IMR-90 (cell line): ENCODE measurements around the gene AGXT. TPM values are rescaled to one million over a fixed set of nuclear protein-coding genes. Genes with fewer than 3 reads are reported as not detected.

Source experiments
- ATAC-seq: fragments of 200-7000 bp; cut with Tn5 transposase; 2 replicates; pipeline ENCODE4 v1.9.1; 2020; ENCODE audit warnings: low read depth, mild to moderate bottlenecking, moderate library complexity
- BruUV-seq: library from RNA; stranded (reverse); fragments of 400-500 nt; replicated peaks from 2 replicates; lab custom pipeline; 2021; lab: Mats Ljungman, UMichigan
- CTCF ChIA-PET: fragments of 300-600 bp; formaldehyde crosslinking; extraction: SDS; loops from one replicate; lab custom pipeline; 2021; ENCODE audit warnings: antibody characterized with exemption; lab: Yijun Ruan, JAX
- POLR2A ChIA-PET: fragments of 300-600 bp; sonication (Branson Sonifier 250); formaldehyde crosslinking; loops from one replicate; lab custom pipeline; 2022; ENCODE audit warnings: antibody characterized with exemption; ENCODE audit not compliant: unreplicated experiment; lab: Charles Lee
- DNase-seq: peaks from one replicate; pipeline ENCODE4 v3.0.0; 2013
- H2AFZ ChIP-seq: replicated peaks from 2 replicates; pipeline ENCODE3; 2013; ENCODE audit warnings: low read length, mild to moderate bottlenecking; ENCODE audit not compliant: poor library complexity
- H2AK5ac ChIP-seq: 2 replicates; pipeline ENCODE4 v1.6.1; 2013; ENCODE audit warnings: low read depth, low read length, inconsistent platforms
- H2AK9ac ChIP-seq: replicated peaks from 2 replicates; pipeline ENCODE3; 2013; ENCODE audit warnings: mild to moderate bottlenecking, low read depth, low read length, moderate library complexity; ENCODE audit not compliant: poor library complexity
- H2BK120ac ChIP-seq: 2 replicates; pipeline ENCODE4 v1.6.1; 2013; ENCODE audit warnings: low read depth, low read length, inconsistent platforms
- H2BK15ac ChIP-seq: 3 replicates; pipeline ENCODE4 v1.6.1; 2013; ENCODE audit warnings: low read depth, low read length, inconsistent platforms
- H2BK20ac ChIP-seq: 2 replicates; pipeline ENCODE4 v1.6.1; 2013; ENCODE audit warnings: low read depth, mild to moderate bottlenecking, inconsistent platforms, low read length, moderate library complexity
- H2BK5ac ChIP-seq: 2 replicates; pipeline ENCODE4 v1.6.1; 2013; ENCODE audit warnings: mild to moderate bottlenecking, low read depth, low read length, inconsistent platforms; ENCODE audit not compliant: poor library complexity, severe bottlenecking
- H3K14ac ChIP-seq: replicated peaks from 2 replicates; pipeline ENCODE4 v1.6.1; 2013; ENCODE audit warnings: low read depth, low read length, inconsistent platforms
- H3K18ac ChIP-seq: 2 replicates; pipeline ENCODE4 v1.6.1; 2013; ENCODE audit warnings: low read depth, low read length, control low read depth
- H3K23ac ChIP-seq: 2 replicates; pipeline ENCODE4 v1.6.1; 2013; ENCODE audit warnings: low read depth, low read length, inconsistent platforms
- H3K27ac ChIP-seq: 2 replicates; pipeline ENCODE4 v1.5.1; 2013; ENCODE audit warnings: mild to moderate bottlenecking, control low read depth, low read length; ENCODE audit not compliant: insufficient read depth
- H3K27me3 ChIP-seq: 2 replicates; pipeline ENCODE4 v1.6.1; 2013; ENCODE audit warnings: low read length; ENCODE audit not compliant: control insufficient read depth, insufficient read depth
- H3K36me3 ChIP-seq: 2 replicates; pipeline ENCODE4 v1.6.1; 2013; ENCODE audit warnings: low read length, mixed read lengths; ENCODE audit not compliant: control insufficient read depth, insufficient read depth
- H3K4ac ChIP-seq: 2 replicates; pipeline ENCODE4 v1.6.1; 2013; ENCODE audit warnings: low read depth, low read length, inconsistent platforms
- H3K4me1 ChIP-seq: 2 replicates; pipeline ENCODE4 v1.6.1; 2013; ENCODE audit warnings: low read length, mixed read lengths; ENCODE audit not compliant: control insufficient read depth, insufficient read depth
- H3K4me2 ChIP-seq: 2 replicates; pipeline ENCODE4 v1.6.1; 2013; ENCODE audit warnings: low read depth, mild to moderate bottlenecking, control low read depth, low read length, moderate library complexity
- H3K4me3 ChIP-seq: 2 replicates; pipeline ENCODE4 v1.5.1; 2013; ENCODE audit warnings: low read depth, mild to moderate bottlenecking, control low read depth, low read length, moderate library complexity; ENCODE audit not compliant: insufficient read depth
- H3K56ac ChIP-seq: 2 replicates; pipeline ENCODE4 v1.6.1; 2013; ENCODE audit warnings: low read length, inconsistent platforms; ENCODE audit not compliant: insufficient read depth; ENCODE audit errors: extremely low read depth
- H3K79me1 ChIP-seq, 2 experiments: 2 replicates each; pipeline ENCODE4 v1.6.1; 2013; ENCODE audit warnings: low read length in 2 of 2, inconsistent platforms in 1 of 2, low read depth in 1 of 2
- H3K9ac ChIP-seq: 2 replicates; pipeline ENCODE4 v1.6.1; 2013; ENCODE audit warnings: low read depth, low read length, control low read depth
- H3K9me1 ChIP-seq: 2 replicates; pipeline ENCODE4 v1.6.1; 2013; ENCODE audit warnings: low read length, inconsistent platforms; ENCODE audit not compliant: insufficient read depth
- H3K9me3 ChIP-seq: 2 replicates; pipeline ENCODE4 v1.6.1; 2013; ENCODE audit warnings: low read length; ENCODE audit not compliant: control insufficient read depth, insufficient read depth
- H4K20me1 ChIP-seq: 2 replicates; pipeline ENCODE4 v1.6.1; 2013; ENCODE audit warnings: low read length, inconsistent platforms; ENCODE audit not compliant: insufficient read depth
- H4K5ac ChIP-seq: 2 replicates; pipeline ENCODE4 v1.6.1; 2013; ENCODE audit warnings: mild to moderate bottlenecking, low read depth, low read length, control low read depth
- H4K8ac ChIP-seq, 2 experiments: 2 replicates each; pipeline ENCODE4 v1.6.1; 2013; ENCODE audit warnings: low read depth in 2 of 2, low read length in 2 of 2, control low read depth in 1 of 2, inconsistent platforms in 1 of 2
- H4K91ac ChIP-seq: 2 replicates; pipeline ENCODE4 v1.6.1; 2013; ENCODE audit warnings: low read depth, low read length, inconsistent platforms; ENCODE audit not compliant: insufficient read depth
- BHLHE40 ChIP-seq: fragments of 150-350 bp; IDR thresholded peaks from 2 replicates; pipeline ENCODE4 v1.6.1; 2016; ENCODE audit warnings: mild to moderate bottlenecking, low read depth, low read length
- CEBPB ChIP-seq: IDR thresholded peaks from 2 replicates; pipeline ENCODE4 v1.6.1; 2012; ENCODE audit warnings: low read depth, low read length, improper control_type of control experiment
- CHD1 ChIP-seq: IDR thresholded peaks from 2 replicates; pipeline ENCODE4 v1.6.1; 2012; ENCODE audit warnings: low read depth, low read length, improper control_type of control experiment
- FOS ChIP-seq: fragments of 150-350 bp; IDR thresholded peaks from 2 replicates; pipeline ENCODE4 v1.6.1; 2016; ENCODE audit warnings: low read depth, low read length
- MAFK ChIP-seq: IDR thresholded peaks from 2 replicates; pipeline ENCODE4 v1.6.1; 2012; ENCODE audit warnings: low read depth, low read length, improper control_type of control experiment
- MAZ ChIP-seq: IDR thresholded peaks from 2 replicates; pipeline ENCODE4 v1.6.1; 2012; ENCODE audit warnings: low read depth, mild to moderate bottlenecking, low read length, improper control_type of control experiment, moderate library complexity, borderline replicate concordance
- MXI1 ChIP-seq: IDR thresholded peaks from 2 replicates; pipeline ENCODE4 v1.6.1; 2012; ENCODE audit warnings: low read depth, mild to moderate bottlenecking, low read length, moderate library complexity, borderline replicate concordance
- NFE2L2 ChIP-seq: fragments of 150-350 bp; IDR thresholded peaks from 2 replicates; pipeline ENCODE4 v1.6.1; 2016; ENCODE audit warnings: low read depth, mild to moderate bottlenecking, low read length
- RAD21 ChIP-seq: IDR thresholded peaks from 2 replicates; pipeline ENCODE4 v1.6.1; 2012; ENCODE audit warnings: low read length, improper control_type of control experiment
- RCOR1 ChIP-seq: IDR thresholded peaks from 2 replicates; pipeline ENCODE4 v1.6.1; 2012; ENCODE audit warnings: mild to moderate bottlenecking, low read length, improper control_type of control experiment; ENCODE audit not compliant: insufficient replicate concordance
- SMC3 ChIP-seq: fragments of 150-350 bp; IDR thresholded peaks from 2 replicates; pipeline ENCODE4 v1.6.1; 2016; ENCODE audit warnings: low read depth, mild to moderate bottlenecking, antibody characterized with exemption, low read length, moderate library complexity
- WGBS, 2 experiments: methylation state at CpG; one replicate each; pipeline versions ENCODE4 v1.1.5 to v1.1.7; 2013; ENCODE audit warnings: missing lambda C conversion rate in 2 of 2; ENCODE audit not compliant: insufficient read length in 1 of 2; ENCODE audit errors: extremely low coverage in 2 of 2; 5-methylcytosine and 5-hydroxymethylcytosine counted together
- dilution Hi-C: fragments of 300-500 bp; cut with HindIII; formaldehyde crosslinking; loops from one replicate; pipeline ENCODE4 v1.14.3; 2018; ENCODE audit warnings: low sequenced_read_pairs; ENCODE audit not compliant: unreplicated experiment
- in situ Hi-C: fragments of 300-500 bp; cut with MboI; formaldehyde crosslinking; loops from 3 replicates; pipeline ENCODE4 v1.14.3; 2019; ENCODE audit warnings: low sequenced_read_pairs, inconsistent platforms, mixed read lengths
- intact Hi-C: fragments of 100-400 bp; cut with micrococcal nuclease; formaldehyde crosslinking; loops from 2 replicates; pipeline ENCODE4 v1.10.0; 2022
- polyA plus RNA-seq, 3 experiments: library from polyadenylated mRNA; depleted of rRNA; stranded (reverse); fragments of >200 nt; gene quantifications; 2 replicates each; pipeline ENCODE4 v1.2.3, GENCODE V29; 2012; ENCODE audit warnings: low replicate concordance in 1 of 3
- total RNA-seq: library from RNA; depleted of rRNA; stranded (reverse); fragments of >200 nt; gene quantifications from 2 replicates; pipeline ENCODE4 v1.2.3, GENCODE V29; 2012
- TF ChIP-seq, protein P1 (sequence below): conservative IDR thresholded peaks from 2 replicates; pipeline ENCODE4 v1.5.1; 2012; ENCODE audit warnings: mild to moderate bottlenecking, low read depth, low read length, improper control_type of control experiment
- TF ChIP-seq, protein P2 (sequence below): fragments of 150-350 bp; IDR thresholded peaks from 2 replicates; pipeline ENCODE4 v1.6.1; 2017; ENCODE audit warnings: mild to moderate bottlenecking, antibody characterized with exemption, low read length, low read depth

AGXT gene
- total and polyA plus RNA-seq, 2 of the 4 experiments (the other 2 are of a cell fraction) = not detected

DNA sequence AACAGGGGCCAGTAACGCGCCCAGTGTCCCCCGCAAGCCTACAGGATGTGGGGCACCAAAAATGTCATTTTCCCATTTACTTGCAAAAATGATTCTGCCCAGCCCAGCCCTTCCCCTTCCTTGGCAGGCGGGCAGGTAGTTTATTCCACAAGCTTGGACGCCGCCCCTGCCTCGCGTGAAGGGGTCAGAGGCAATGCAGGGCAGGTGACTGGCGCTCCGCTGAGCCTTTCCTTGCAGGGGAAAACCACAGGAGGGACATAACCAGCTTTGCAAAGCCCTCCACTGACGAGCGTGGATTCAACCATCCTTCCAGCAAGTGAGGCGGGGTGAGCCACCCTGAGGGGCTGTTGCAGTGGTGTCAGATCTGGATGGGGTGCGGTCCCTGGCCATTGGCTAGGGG, 22.1 kb downstream of the AGXT start:
- H4K5ac ChIP-seq = no peak overlapping the region
- in situ Hi-C loops = no loop called here
- H3K23ac ChIP-seq = no peak overlapping the region
- no peaks in the 10 kb centered on the region for H3K36me3 ChIP-seq
- H3K4me3 ChIP-seq = no peak overlapping the region
- H3K9me3 ChIP-seq = no peaks in the 10 kb centered on the region
- no peak overlapping the region for H3K9ac ChIP-seq
- H4K20me1 ChIP-seq = no peaks in the 10 kb centered on the region
- H3K4me2 ChIP-seq = no peak overlapping the region
- H3K18ac ChIP-seq = no peak overlapping the region
- H2BK120ac ChIP-seq = no peak overlapping the region
- H3K4me1 ChIP-seq = no peaks in the 10 kb centered on the region; the same call in 1 of the 2 replicates
- intact Hi-C loops = no loop called here
- no peak overlapping the region for H3K27ac ChIP-seq
- no peak overlapping the region for H4K91ac ChIP-seq
- CTCF ChIA-PET = no interaction called here
- no peak overlapping the region for H2AK5ac ChIP-seq
- no peaks in the 10 kb centered on the region for H3K9me1 ChIP-seq
- H2BK20ac ChIP-seq = no peak overlapping the region
- no peak overlapping the region for H3K56ac ChIP-seq
- no peak overlapping the region for H2AFZ ChIP-seq
- no peak overlapping the region for H3K4ac ChIP-seq
- H2BK15ac ChIP-seq = no peak overlapping the region
- TF ChIP-seq CEBPB = no peak
- no peak for TF ChIP-seq CHD1
- TF ChIP-seq, protein P1, sequence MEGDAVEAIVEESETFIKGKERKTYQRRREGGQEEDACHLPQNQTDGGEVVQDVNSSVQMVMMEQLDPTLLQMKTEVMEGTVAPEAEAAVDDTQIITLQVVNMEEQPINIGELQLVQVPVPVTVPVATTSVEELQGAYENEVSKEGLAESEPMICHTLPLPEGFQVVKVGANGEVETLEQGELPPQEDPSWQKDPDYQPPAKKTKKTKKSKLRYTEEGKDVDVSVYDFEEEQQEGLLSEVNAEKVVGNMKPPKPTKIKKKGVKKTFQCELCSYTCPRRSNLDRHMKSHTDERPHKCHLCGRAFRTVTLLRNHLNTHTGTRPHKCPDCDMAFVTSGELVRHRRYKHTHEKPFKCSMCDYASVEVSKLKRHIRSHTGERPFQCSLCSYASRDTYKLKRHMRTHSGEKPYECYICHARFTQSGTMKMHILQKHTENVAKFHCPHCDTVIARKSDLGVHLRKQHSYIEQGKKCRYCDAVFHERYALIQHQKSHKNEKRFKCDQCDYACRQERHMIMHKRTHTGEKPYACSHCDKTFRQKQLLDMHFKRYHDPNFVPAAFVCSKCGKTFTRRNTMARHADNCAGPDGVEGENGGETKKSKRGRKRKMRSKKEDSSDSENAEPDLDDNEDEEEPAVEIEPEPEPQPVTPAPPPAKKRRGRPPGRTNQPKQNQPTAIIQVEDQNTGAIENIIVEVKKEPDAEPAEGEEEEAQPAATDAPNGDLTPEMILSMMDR = no peak
- TF ChIP-seq, protein P2, sequence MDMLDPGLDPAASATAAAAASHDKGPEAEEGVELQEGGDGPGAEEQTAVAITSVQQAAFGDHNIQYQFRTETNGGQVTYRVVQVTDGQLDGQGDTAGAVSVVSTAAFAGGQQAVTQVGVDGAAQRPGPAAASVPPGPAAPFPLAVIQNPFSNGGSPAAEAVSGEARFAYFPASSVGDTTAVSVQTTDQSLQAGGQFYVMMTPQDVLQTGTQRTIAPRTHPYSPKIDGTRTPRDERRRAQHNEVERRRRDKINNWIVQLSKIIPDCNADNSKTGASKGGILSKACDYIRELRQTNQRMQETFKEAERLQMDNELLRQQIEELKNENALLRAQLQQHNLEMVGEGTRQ = no peak
- no peak for TF ChIP-seq RCOR1
- no peak for TF ChIP-seq FOS
- no peak for TF ChIP-seq MXI1
- TF ChIP-seq SMC3 = no peak
- TF ChIP-seq RAD21 = no peak
- TF ChIP-seq MAFK = no peak
- TF ChIP-seq MAZ = no peak
- TF ChIP-seq BHLHE40 = no peak
- TF ChIP-seq NFE2L2 = no peak
- H2BK5ac ChIP-seq = no peak overlapping the region
- peaks cover 4% of the 10 kb centered on the region; the same call in 1 of the 2 replicates for H3K27me3 ChIP-seq
- no peak for ATAC-seq
- H3K14ac ChIP-seq = no peak overlapping the region
- BruUV-seq = no TSS peak
- dilution Hi-C loops = no loop called here
- no peaks in the 10 kb centered on the region for H3K79me1 ChIP-seq
- POLR2A ChIA-PET = no interaction called here
- no peak for DNase-seq
- no peak overlapping the region for H2AK9ac ChIP-seq
- 72% methylated on average over 5 of the region's 14 CpGs; no CpG with 5 or more reads in 1 of the 2 experiments for WGBS, 2 experiments
- H4K8ac ChIP-seq = no peak overlapping the region
